ENCODE results near the gene DPP10.

The DPP10 gene

GRCh38 chr2:115484983-115485382, 1042.5 kb downstream of the DPP10 start:
- no peak for DNase-seq

GRCh38 chr2:115491186-115491793, 1048.8 kb downstream of the DPP10 start:
- no peak for DNase-seq

- DNase-seq = no peak
These were observed 1062.9 kb downstream of the DPP10 start for GRCh38 chr2:115505331-115505730.

- no peak for DNase-seq
These were observed 1078.3 kb downstream of the DPP10 start for GRCh38 chr2:115520727-115521126.

- no peak for DNase-seq
These were observed 1082.0 kb downstream of the DPP10 start for GRCh38 chr2:115524452-115524851.

GRCh38 chr2:115529627-115530026, 1087.2 kb downstream of the DPP10 start:
- no peak for DNase-seq

GRCh38 chr2:115533081-115533480, 1090.6 kb downstream of the DPP10 start:
- no peak for DNase-seq

GRCh38 chr2:115541814-115542213, 1099.4 kb downstream of the DPP10 start:
- no peak for DNase-seq

- DNase-seq = no peak
These were observed 1099.9 kb downstream of the DPP10 start for GRCh38 chr2:115542331-115542730.

GRCh38 chr2:115543024-115543423, 1100.6 kb downstream of the DPP10 start:
- no peak for DNase-seq

GRCh38 chr2:115543461-115543860, 1101.0 kb downstream of the DPP10 start:
- no peak for DNase-seq

- no peak for DNase-seq
These were observed 1107.2 kb downstream of the DPP10 start for GRCh38 chr2:115549611-115550130.

- DNase-seq = no peak
These were observed 1110.3 kb downstream of the DPP10 start for GRCh38 chr2:115552726-115553125.

GRCh38 chr2:115554153-115554552, 1111.7 kb downstream of the DPP10 start:
- DNase-seq = no peak

GRCh38 chr2:115558725-115559124, 1116.3 kb downstream of the DPP10 start:
- no peak for DNase-seq

- DNase-seq = no peak
These were observed 1118.2 kb downstream of the DPP10 start for GRCh38 chr2:115560666-115561065.

- no peak for DNase-seq
These were observed 1126.2 kb downstream of the DPP10 start for GRCh38 chr2:115568643-115569042.

- no peak for DNase-seq
These were observed 1127.1 kb downstream of the DPP10 start for GRCh38 chr2:115569547-115569946.

- no peak for DNase-seq
These were observed 1130.3 kb downstream of the DPP10 start for GRCh38 chr2:115572746-115573145.

- no peak for DNase-seq
These were observed 1131.3 kb downstream of the DPP10 start for GRCh38 chr2:115573756-115574155.

GRCh38 chr2:115574667-115575066, 1132.2 kb downstream of the DPP10 start:
- DNase-seq = no peak

GRCh38 chr2:115580784-115581183, 1138.3 kb downstream of the DPP10 start:
- no peak for DNase-seq

GRCh38 chr2:115584507-115584906, 1142.1 kb downstream of the DPP10 start:
- no peak for DNase-seq

GRCh38 chr2:115596659-115597375, 1154.4 kb downstream of the DPP10 start:
- DNase-seq = no peak

GRCh38 chr2:115603285-115603684, 1160.8 kb downstream of the DPP10 start:
- DNase-seq = no peak
